Uterus (tissue), 2 donors: ENCODE data around the gene SLC2A10.

ENCODE experiments used
- CTCF ChIP-seq, 4 experiments: fragments of 200-600 bp in 2 of 4; fragments of 450-650 bp in 2 of 4; sonication (generic) in 2 of 4; IDR thresholded peaks; one replicate each; pipeline ENCODE4 v1.5.1; 2016 to 2019; ENCODE audit warnings: antibody characterized with exemption in 4 of 4, mild to moderate bottlenecking in 2 of 4, moderate library complexity in 1 of 4
- POLR2A ChIP-seq, 2 donors: fragments of 450-650 bp; IDR thresholded peaks; one replicate each; pipeline ENCODE4 v1.6.1; 2016; ENCODE audit warnings: antibody characterized with exemption in 2 of 2, mild to moderate bottlenecking in 1 of 2, moderate library complexity in 1 of 2

GRCh38 chr20:46708172-46708860 is 1.1 kb upstream of the SLC2A10 start:
- TF ChIP-seq POLR2A (IDR thresholded peaks at IDR 0.05) (no peak), CTCF (IDR thresholded peaks at IDR 0.05) (no peak)
